MM.1S (cell line): Measurements from ENCODE around the gene SLC12A7.

Source experiments
- EZH2 ChIP-seq: fragments of 300-600 bp; sonication (generic); optimal IDR thresholded peaks from 2 replicates; pipeline ENCODE3; 2017; ENCODE audit warnings: low read depth, mild to moderate bottlenecking, antibody characterized with exemption, low read length, mixed read lengths
- TF ChIP-seq, protein P1 (sequence below): fragments of 300-600 bp; sonication (generic); IDR thresholded peaks from 2 replicates; pipeline ENCODE4 v1.5.1; 2016; ENCODE audit warnings: antibody characterized with exemption, low read length, mixed read lengths

GRCh38 chr5:1021136-1021968, 90.5 kb downstream of the SLC12A7 start:
- TF ChIP-seq, protein P1, sequence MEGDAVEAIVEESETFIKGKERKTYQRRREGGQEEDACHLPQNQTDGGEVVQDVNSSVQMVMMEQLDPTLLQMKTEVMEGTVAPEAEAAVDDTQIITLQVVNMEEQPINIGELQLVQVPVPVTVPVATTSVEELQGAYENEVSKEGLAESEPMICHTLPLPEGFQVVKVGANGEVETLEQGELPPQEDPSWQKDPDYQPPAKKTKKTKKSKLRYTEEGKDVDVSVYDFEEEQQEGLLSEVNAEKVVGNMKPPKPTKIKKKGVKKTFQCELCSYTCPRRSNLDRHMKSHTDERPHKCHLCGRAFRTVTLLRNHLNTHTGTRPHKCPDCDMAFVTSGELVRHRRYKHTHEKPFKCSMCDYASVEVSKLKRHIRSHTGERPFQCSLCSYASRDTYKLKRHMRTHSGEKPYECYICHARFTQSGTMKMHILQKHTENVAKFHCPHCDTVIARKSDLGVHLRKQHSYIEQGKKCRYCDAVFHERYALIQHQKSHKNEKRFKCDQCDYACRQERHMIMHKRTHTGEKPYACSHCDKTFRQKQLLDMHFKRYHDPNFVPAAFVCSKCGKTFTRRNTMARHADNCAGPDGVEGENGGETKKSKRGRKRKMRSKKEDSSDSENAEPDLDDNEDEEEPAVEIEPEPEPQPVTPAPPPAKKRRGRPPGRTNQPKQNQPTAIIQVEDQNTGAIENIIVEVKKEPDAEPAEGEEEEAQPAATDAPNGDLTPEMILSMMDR: no peak
- no peak for TF ChIP-seq EZH2
